Measurements from ENCODE around the gene C12orf42. TPM values are rescaled to one million over a fixed set of nuclear protein-coding genes. Genes with fewer than 3 reads are reported as not detected.
A peak's percentile ranks its signal among the peaks of the same experiment; 100 is the strongest.

C12orf42 gene
- total RNA-seq, 1 donor from 2014 or later: not detected

- H3K4me1 Mint-ChIP-seq (ENCODE audit: low read depth, unreplicated experiment): peaks cover 36% of the 10 kb centered on the region
- peak overlapping the region; percentile 43 for H3K4me3 Mint-ChIP-seq (ENCODE audit: unreplicated experiment)
Measured at GRCh38 chr12:103334466-103334865, 161.3 kb downstream of the C12orf42 start.

GRCh38 chr12:103333676-103334075, 162.1 kb downstream of the C12orf42 start:
- peak overlapping the region; percentile 90 for H3K27ac Mint-ChIP-seq (ENCODE audit: unreplicated experiment)
- peaks cover 5% of the 10 kb centered on the region for H3K27me3 Mint-ChIP-seq (ENCODE audit: unreplicated experiment)
- H3K4me1 Mint-ChIP-seq (ENCODE audit: low read depth, unreplicated experiment): peaks cover 36% of the 10 kb centered on the region
- no peak for TF ChIP-seq CTCF (IDR thresholded peaks at IDR 0.05; ENCODE audit: partially characterized antibody, unreplicated experiment)
- H3K9me3 Mint-ChIP-seq (ENCODE audit: unreplicated experiment): peaks cover 8% of the 10 kb centered on the region
- DNase-seq: no peak
- peak overlapping the region; percentile 41 for H3K4me3 Mint-ChIP-seq (ENCODE audit: unreplicated experiment)
- no peaks in the 10 kb centered on the region for H3K36me3 Mint-ChIP-seq (ENCODE audit: unreplicated experiment)

More at GRCh38 chr12:103334466-103334865, 161.3 kb downstream of the C12orf42 start:
- DNase-seq: peak; percentile 71
- Mint-ChIP-seq H3K27me3 (ENCODE audit: unreplicated experiment) (peaks cover 6% of the 10 kb centered on the region), H3K9me3 (ENCODE audit: unreplicated experiment) (peaks cover 9% of the 10 kb centered on the region), H3K27ac (ENCODE audit: unreplicated experiment) (peak overlapping the region; percentile 90), H3K36me3 (ENCODE audit: unreplicated experiment) (no peaks in the 10 kb centered on the region)
- no peak for TF ChIP-seq CTCF (IDR thresholded peaks at IDR 0.05; ENCODE audit: partially characterized antibody, unreplicated experiment)

GRCh38 chr12:103331643-103332042, 164.1 kb downstream of the C12orf42 start:
- DNase-seq: no peak
- no peak for TF ChIP-seq CTCF (IDR thresholded peaks at IDR 0.05; ENCODE audit: partially characterized antibody, unreplicated experiment)
- no peak overlapping the region for H3K4me3 Mint-ChIP-seq (ENCODE audit: unreplicated experiment)
- peaks cover 33% of the 10 kb centered on the region for H3K4me1 Mint-ChIP-seq (ENCODE audit: low read depth, unreplicated experiment)
- no peak overlapping the region for H3K27ac Mint-ChIP-seq (ENCODE audit: unreplicated experiment)
- H3K27me3 Mint-ChIP-seq (ENCODE audit: unreplicated experiment): peaks cover 5% of the 10 kb centered on the region
- H3K9me3 Mint-ChIP-seq (ENCODE audit: unreplicated experiment): peaks cover 8% of the 10 kb centered on the region
- no peaks in the 10 kb centered on the region for H3K36me3 Mint-ChIP-seq (ENCODE audit: unreplicated experiment)

- Mint-ChIP-seq H3K4me1 (ENCODE audit: low read depth, unreplicated experiment) (peaks cover 28% of the 10 kb centered on the region), H3K36me3 (ENCODE audit: unreplicated experiment) (no peaks in the 10 kb centered on the region), H3K27me3 (ENCODE audit: unreplicated experiment) (peaks cover 5% of the 10 kb centered on the region), H3K4me3 (ENCODE audit: unreplicated experiment) (no peak overlapping the region), H3K9me3 (ENCODE audit: unreplicated experiment) (peaks cover 8% of the 10 kb centered on the region), H3K27ac (ENCODE audit: unreplicated experiment) (no peak overlapping the region)
- TF ChIP-seq CTCF (IDR thresholded peaks at IDR 0.05; ENCODE audit: partially characterized antibody, unreplicated experiment): no peak
- no peak for DNase-seq
Measured at GRCh38 chr12:103330672-103331071, 165.1 kb downstream of the C12orf42 start.

- TF ChIP-seq CTCF (IDR thresholded peaks at IDR 0.05; ENCODE audit: partially characterized antibody, unreplicated experiment): no peak
- no peaks in the 10 kb centered on the region for H3K27me3 Mint-ChIP-seq (ENCODE audit: unreplicated experiment)
Measured at GRCh38 chr12:103327676-103328075, 168.1 kb downstream of the C12orf42 start.

More at GRCh38 chr12:103327676-103328075, 168.1 kb downstream of the C12orf42 start:
- Mint-ChIP-seq H3K4me3 (ENCODE audit: unreplicated experiment) (no peak overlapping the region), H3K4me1 (ENCODE audit: low read depth, unreplicated experiment) (peaks cover 6% of the 10 kb centered on the region), H3K9me3 (ENCODE audit: unreplicated experiment) (no peaks in the 10 kb centered on the region), H3K27ac (ENCODE audit: unreplicated experiment) (no peak overlapping the region), H3K36me3 (ENCODE audit: unreplicated experiment) (no peaks in the 10 kb centered on the region)
- no peak for DNase-seq
